ENCODE results near the gene SCUBE2.

- TF ChIP-seq EZH2 (IDR thresholded peaks at IDR 0.05; ENCODE audit: insufficient read depth, poor library complexity, severe bottlenecking) (no peak), EZH2phosphoT487 (IDR thresholded peaks at IDR 0.05; ENCODE audit: insufficient read depth, low read depth) (no peak)
These were observed 29.6 kb downstream of the SCUBE2 start for GRCh38 chr11:9061807-9062206.
